Panc1 (cell line): ENCODE results near the gene CDK6.

ENCODE experiments used
- POLR2AphosphoS5 ChIP-seq: IDR thresholded peaks from 2 replicates; pipeline ENCODE4 v1.6.1; 2012; ENCODE audit warnings: mild to moderate bottlenecking, low read depth, low read length, moderate library complexity
- SIN3A ChIP-seq: IDR thresholded peaks from 2 replicates; pipeline ENCODE4 v1.6.1; 2012; ENCODE audit warnings: low read depth, mild to moderate bottlenecking, low read length, moderate library complexity, borderline replicate concordance; ENCODE audit not compliant: insufficient read depth
- TF ChIP-seq, protein P1 (sequence below): fragments of 450-650 bp; IDR thresholded peaks from 2 replicates; pipeline ENCODE4 v1.5.1; 2017; ENCODE audit warnings: mild to moderate bottlenecking
- TF ChIP-seq, protein P2 (sequence below), 2 experiments: IDR thresholded peaks; 2 replicates each; pipeline ENCODE4 v1.6.1; 2011 to 2012; ENCODE audit warnings: low read depth in 2 of 2, control low read depth in 1 of 2, low read length in 1 of 2, mild to moderate bottlenecking in 1 of 2, moderate library complexity in 1 of 2; ENCODE audit not compliant: insufficient read depth in 1 of 2

DNA sequence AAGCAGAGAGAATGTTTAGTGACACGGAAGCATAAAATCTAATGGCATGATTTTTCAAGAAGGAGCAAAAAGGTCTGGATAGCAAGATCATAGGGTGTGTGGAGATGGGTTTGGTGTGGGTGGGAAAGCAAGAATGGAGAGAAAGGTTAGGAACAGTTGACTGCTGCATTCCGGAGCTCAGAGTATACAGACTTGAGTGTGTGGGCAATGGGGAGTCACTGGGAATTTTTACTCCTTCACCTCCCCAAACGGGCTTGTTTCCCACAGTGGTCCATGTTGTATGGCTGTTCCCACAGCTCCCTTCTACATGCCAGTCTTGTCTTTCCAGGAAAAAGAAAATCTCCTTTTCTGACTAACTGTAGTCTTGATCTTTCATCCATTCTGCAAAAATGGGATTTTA lies 122.1 kb downstream of the CDK6 start:
- TF ChIP-seq, protein P1, sequence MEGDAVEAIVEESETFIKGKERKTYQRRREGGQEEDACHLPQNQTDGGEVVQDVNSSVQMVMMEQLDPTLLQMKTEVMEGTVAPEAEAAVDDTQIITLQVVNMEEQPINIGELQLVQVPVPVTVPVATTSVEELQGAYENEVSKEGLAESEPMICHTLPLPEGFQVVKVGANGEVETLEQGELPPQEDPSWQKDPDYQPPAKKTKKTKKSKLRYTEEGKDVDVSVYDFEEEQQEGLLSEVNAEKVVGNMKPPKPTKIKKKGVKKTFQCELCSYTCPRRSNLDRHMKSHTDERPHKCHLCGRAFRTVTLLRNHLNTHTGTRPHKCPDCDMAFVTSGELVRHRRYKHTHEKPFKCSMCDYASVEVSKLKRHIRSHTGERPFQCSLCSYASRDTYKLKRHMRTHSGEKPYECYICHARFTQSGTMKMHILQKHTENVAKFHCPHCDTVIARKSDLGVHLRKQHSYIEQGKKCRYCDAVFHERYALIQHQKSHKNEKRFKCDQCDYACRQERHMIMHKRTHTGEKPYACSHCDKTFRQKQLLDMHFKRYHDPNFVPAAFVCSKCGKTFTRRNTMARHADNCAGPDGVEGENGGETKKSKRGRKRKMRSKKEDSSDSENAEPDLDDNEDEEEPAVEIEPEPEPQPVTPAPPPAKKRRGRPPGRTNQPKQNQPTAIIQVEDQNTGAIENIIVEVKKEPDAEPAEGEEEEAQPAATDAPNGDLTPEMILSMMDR = no peak
- TF ChIP-seq POLR2AphosphoS5 (no peak), SIN3A (no peak)
- TF ChIP-seq, protein P2, sequence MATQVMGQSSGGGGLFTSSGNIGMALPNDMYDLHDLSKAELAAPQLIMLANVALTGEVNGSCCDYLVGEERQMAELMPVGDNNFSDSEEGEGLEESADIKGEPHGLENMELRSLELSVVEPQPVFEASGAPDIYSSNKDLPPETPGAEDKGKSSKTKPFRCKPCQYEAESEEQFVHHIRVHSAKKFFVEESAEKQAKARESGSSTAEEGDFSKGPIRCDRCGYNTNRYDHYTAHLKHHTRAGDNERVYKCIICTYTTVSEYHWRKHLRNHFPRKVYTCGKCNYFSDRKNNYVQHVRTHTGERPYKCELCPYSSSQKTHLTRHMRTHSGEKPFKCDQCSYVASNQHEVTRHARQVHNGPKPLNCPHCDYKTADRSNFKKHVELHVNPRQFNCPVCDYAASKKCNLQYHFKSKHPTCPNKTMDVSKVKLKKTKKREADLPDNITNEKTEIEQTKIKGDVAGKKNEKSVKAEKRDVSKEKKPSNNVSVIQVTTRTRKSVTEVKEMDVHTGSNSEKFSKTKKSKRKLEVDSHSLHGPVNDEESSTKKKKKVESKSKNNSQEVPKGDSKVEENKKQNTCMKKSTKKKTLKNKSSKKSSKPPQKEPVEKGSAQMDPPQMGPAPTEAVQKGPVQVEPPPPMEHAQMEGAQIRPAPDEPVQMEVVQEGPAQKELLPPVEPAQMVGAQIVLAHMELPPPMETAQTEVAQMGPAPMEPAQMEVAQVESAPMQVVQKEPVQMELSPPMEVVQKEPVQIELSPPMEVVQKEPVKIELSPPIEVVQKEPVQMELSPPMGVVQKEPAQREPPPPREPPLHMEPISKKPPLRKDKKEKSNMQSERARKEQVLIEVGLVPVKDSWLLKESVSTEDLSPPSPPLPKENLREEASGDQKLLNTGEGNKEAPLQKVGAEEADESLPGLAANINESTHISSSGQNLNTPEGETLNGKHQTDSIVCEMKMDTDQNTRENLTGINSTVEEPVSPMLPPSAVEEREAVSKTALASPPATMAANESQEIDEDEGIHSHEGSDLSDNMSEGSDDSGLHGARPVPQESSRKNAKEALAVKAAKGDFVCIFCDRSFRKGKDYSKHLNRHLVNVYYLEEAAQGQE (IDR thresholded peaks at IDR 0.05; ENCODE audit: insufficient read depth in 1 of 2, low read depth in 2 of 2, low read length in 1 of 2) = no peak
